ENCODE data around the gene RFX8. TPM values are rescaled to one million over a fixed set of nuclear protein-coding genes. Genes with fewer than 3 reads are reported as not detected.
A peak's percentile ranks its signal among the peaks of the same experiment; 100 is the strongest.

Gene RFX8
- polyA plus RNA-seq, 1 of the 3 experiments (the other 2 are of a cell fraction) = 0.07 TPM

DNA sequence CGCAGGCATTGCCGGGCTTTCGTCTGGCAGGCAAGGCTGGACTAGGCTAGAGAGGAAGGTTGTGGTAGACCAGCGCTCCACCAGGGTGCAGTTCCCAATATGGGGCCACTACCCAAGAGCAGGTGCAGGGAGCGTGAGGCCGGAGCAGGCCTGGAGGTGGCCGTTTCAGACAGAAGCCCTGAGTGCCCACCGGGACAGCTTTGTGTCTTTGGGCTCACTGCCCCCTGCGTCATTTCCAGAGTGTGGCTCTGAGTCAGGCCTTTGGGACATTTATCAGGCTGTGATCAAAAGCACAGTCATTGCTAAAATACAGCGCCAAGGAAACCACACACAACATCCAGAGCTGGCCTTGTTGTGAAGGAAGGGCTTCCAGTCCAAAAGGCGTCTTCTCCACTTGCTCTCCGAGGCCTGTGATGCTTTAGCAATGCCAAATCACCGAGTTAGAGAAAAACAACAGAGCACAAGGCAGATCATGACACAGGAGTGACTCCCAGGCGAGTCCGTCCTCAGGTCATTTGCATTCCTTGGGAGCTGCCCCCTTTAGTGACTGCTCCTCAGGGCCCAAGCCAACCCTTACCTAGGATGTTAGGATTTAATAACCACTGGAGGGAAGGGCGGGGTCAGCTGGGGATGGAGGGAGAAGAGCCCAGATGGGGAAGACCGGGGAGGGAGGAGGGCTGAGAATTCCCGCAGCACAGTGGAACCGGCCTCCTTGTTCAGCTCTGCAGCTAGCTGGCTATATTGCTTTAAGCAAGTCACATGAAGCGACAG is 42.3 kb downstream of the RFX8 start:
- Histone ChIP-seq H3K9me3 (no peaks in the 10 kb centered on the region), H3F3A (replicated peaks; ENCODE audit: insufficient read depth) (peaks cover 4% of the 10 kb centered on the region), H3K4me3 (ENCODE audit: low read depth in 2 of 2, low read length in 1 of 2) (no peak overlapping the region), H4K20me1 (ENCODE audit: insufficient read depth) (no peaks in the 10 kb centered on the region), H3K4me2 (no peak overlapping the region), H3K4me1 (ENCODE audit: control insufficient read depth in 1 of 2, insufficient read depth in 2 of 2, low read depth in 1 of 2, low read length in 1 of 2) (peaks cover 11 to 16% of the 10 kb centered on the region in 2 experiments), H3K9me2 (no peaks in the 10 kb centered on the region), H3K79me2 (ENCODE audit: insufficient read depth) (no peaks in the 10 kb centered on the region), H3K27ac (ENCODE audit: low read depth in 2 of 2, low read length in 1 of 2) (peak overlapping the region in 1 of 2 experiments; percentile 58; a peak in 2 of 4 replicates), H3K36me3 (replicated peaks in 1 of 2; ENCODE audit: control insufficient read depth in 1 of 2, insufficient read depth in 2 of 2, low read length in 1 of 2) (no peaks in the 10 kb centered on the region), H3K9ac (no peak overlapping the region), H2AFZ (ENCODE audit: low read depth) (no peak overlapping the region), H3K27me3 (ENCODE audit: insufficient read depth) (no peaks in the 10 kb centered on the region)
- no peak for TF ChIP-seq EP300 (IDR thresholded peaks at IDR 0.05; ENCODE audit: borderline replicate concordance in 1 of 2, low read depth in 1 of 2, low read length in 1 of 2)
- TF ChIP-seq, protein P1, sequence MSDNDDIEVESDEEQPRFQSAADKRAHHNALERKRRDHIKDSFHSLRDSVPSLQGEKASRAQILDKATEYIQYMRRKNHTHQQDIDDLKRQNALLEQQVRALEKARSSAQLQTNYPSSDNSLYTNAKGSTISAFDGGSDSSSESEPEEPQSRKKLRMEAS (IDR thresholded peaks at IDR 0.05; ENCODE audit: low read depth) = no peak
- TF ChIP-seq GATA2 (CRISPR knock-in tag; IDR thresholded peaks at IDR 0.05) = no peak
- no peak for TF ChIP-seq YY1 (IDR thresholded peaks at IDR 0.05; ENCODE audit: low read depth)
- TF ChIP-seq RFX5 (IDR thresholded peaks at IDR 0.05; ENCODE audit: low read length) = no peak
- no peak for TF ChIP-seq NRF1 (IDR thresholded peaks at IDR 0.05; ENCODE audit: low read depth, low read length)
- no peak for TF ChIP-seq RCOR1 (IDR thresholded peaks at IDR 0.05; ENCODE audit: low read length)
- no peak for DNase-seq
- WGBS (ENCODE audit: low lambda C conversion rate) = 84% methylated on average over 15 of the region's 20 CpGs
- CTCF ChIA-PET = interaction anchor here (3.5 kb wide), 1 partner anchor 14 kb away, joined by 17 read pairs; no protein-coding TSS in a partner anchor
- POLR2A ChIA-PET = no interaction called here

DNA sequence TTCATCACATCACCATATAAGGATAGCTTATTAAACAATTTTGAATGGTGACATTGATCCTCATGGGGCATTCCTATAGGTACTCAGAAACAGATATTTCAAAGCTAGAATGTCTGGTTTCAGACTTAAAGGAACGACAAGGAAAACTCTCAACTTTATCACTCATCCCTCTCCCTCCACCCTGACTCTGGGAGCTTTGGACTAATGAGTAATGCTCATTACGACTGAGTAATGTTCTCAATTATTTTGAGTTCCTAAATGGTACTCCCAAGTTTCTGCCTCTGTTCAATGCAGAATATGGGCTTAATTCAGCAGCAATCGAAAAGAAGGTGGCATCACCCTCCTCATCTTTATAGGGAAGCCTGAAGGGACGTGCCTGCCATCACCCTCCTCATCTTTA is 43.4 kb downstream of the RFX8 start:
- Histone ChIP-seq H3K4me3 (ENCODE audit: low read depth in 2 of 2, low read length in 1 of 2) (no peak overlapping the region), H3K4me2 (no peak overlapping the region), H3K9me2 (no peaks in the 10 kb centered on the region), H3K9me3 (no peaks in the 10 kb centered on the region), H3K4me1 (ENCODE audit: control insufficient read depth in 1 of 2, insufficient read depth in 2 of 2, low read depth in 1 of 2, low read length in 1 of 2) (peaks cover 11 to 16% of the 10 kb centered on the region in 2 experiments), H3F3A (replicated peaks; ENCODE audit: insufficient read depth) (peaks cover 4% of the 10 kb centered on the region), H2AFZ (ENCODE audit: low read depth) (no peak overlapping the region), H3K79me2 (ENCODE audit: insufficient read depth) (no peaks in the 10 kb centered on the region), H3K27me3 (ENCODE audit: insufficient read depth) (no peaks in the 10 kb centered on the region), H4K20me1 (ENCODE audit: insufficient read depth) (no peaks in the 10 kb centered on the region), H3K27ac (ENCODE audit: low read depth in 2 of 2, low read length in 1 of 2) (no peak overlapping the region), H3K9ac (no peak overlapping the region), H3K36me3 (replicated peaks in 1 of 2; ENCODE audit: control insufficient read depth in 1 of 2, insufficient read depth in 2 of 2, low read length in 1 of 2) (no peaks in the 10 kb centered on the region)
- ChIA-PET CTCF (interaction anchor here (3.5 kb wide), 1 partner anchor 13 kb away, joined by 17 read pairs; no protein-coding TSS in a partner anchor), POLR2A (no interaction called here)
- DNase-seq = no peak
- 68% methylated on average over 4 of the region's 4 CpGs for WGBS (ENCODE audit: low lambda C conversion rate)
- no peak for TF ChIP-seq FOXJ3 (CRISPR knock-in tag; IDR thresholded peaks at IDR 0.05)
- no peak for TF ChIP-seq RCOR1 (IDR thresholded peaks at IDR 0.05; ENCODE audit: low read length)
- TF ChIP-seq EZH2phosphoT487 (IDR thresholded peaks at IDR 0.05; ENCODE audit: borderline replicate concordance, low read depth) = no peak
- TF ChIP-seq FOXM1 (IDR thresholded peaks at IDR 0.05; ENCODE audit: low read depth) = no peak
- no peak for TF ChIP-seq YY1 (IDR thresholded peaks at IDR 0.05; ENCODE audit: low read depth)
- no peak for TF ChIP-seq EP300 (IDR thresholded peaks at IDR 0.05; ENCODE audit: borderline replicate concordance in 1 of 2, low read depth in 1 of 2, low read length in 1 of 2)
- TF ChIP-seq RAD21 (IDR thresholded peaks at IDR 0.05; ENCODE audit: low read length) = no peak
- TF ChIP-seq, protein P2, sequence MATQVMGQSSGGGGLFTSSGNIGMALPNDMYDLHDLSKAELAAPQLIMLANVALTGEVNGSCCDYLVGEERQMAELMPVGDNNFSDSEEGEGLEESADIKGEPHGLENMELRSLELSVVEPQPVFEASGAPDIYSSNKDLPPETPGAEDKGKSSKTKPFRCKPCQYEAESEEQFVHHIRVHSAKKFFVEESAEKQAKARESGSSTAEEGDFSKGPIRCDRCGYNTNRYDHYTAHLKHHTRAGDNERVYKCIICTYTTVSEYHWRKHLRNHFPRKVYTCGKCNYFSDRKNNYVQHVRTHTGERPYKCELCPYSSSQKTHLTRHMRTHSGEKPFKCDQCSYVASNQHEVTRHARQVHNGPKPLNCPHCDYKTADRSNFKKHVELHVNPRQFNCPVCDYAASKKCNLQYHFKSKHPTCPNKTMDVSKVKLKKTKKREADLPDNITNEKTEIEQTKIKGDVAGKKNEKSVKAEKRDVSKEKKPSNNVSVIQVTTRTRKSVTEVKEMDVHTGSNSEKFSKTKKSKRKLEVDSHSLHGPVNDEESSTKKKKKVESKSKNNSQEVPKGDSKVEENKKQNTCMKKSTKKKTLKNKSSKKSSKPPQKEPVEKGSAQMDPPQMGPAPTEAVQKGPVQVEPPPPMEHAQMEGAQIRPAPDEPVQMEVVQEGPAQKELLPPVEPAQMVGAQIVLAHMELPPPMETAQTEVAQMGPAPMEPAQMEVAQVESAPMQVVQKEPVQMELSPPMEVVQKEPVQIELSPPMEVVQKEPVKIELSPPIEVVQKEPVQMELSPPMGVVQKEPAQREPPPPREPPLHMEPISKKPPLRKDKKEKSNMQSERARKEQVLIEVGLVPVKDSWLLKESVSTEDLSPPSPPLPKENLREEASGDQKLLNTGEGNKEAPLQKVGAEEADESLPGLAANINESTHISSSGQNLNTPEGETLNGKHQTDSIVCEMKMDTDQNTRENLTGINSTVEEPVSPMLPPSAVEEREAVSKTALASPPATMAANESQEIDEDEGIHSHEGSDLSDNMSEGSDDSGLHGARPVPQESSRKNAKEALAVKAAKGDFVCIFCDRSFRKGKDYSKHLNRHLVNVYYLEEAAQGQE (IDR thresholded peaks at IDR 0.05; ENCODE audit: low read depth, low read length) = no peak
- TF ChIP-seq POLR2AphosphoS5 (IDR thresholded peaks at IDR 0.05; ENCODE audit: low read depth, low read length) = no peak
- TF ChIP-seq TAF1 (IDR thresholded peaks at IDR 0.05; ENCODE audit: borderline replicate concordance, low read depth, low read length) = no peak
- no peak for TF ChIP-seq NRF1 (IDR thresholded peaks at IDR 0.05; ENCODE audit: low read depth, low read length)
- TF ChIP-seq, protein P3, sequence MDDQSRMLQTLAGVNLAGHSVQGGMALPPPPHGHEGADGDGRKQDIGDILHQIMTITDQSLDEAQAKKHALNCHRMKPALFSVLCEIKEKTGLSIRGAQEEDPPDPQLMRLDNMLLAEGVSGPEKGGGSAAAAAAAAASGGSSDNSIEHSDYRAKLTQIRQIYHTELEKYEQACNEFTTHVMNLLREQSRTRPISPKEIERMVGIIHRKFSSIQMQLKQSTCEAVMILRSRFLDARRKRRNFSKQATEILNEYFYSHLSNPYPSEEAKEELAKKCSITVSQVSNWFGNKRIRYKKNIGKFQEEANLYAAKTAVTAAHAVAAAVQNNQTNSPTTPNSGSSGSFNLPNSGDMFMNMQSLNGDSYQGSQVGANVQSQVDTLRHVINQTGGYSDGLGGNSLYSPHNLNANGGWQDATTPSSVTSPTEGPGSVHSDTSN (IDR thresholded peaks at IDR 0.05) = no peak
- no peak for TF ChIP-seq SIN3A (IDR thresholded peaks at IDR 0.05; ENCODE audit: borderline replicate concordance, low read depth, low read length)
- no peak for TF ChIP-seq FOSL2 (IDR thresholded peaks at IDR 0.05; ENCODE audit: borderline replicate concordance, low read depth)
- TF ChIP-seq GATA2 (CRISPR knock-in tag; IDR thresholded peaks at IDR 0.05) = no peak
- no peak for TF ChIP-seq TCF12 (IDR thresholded peaks at IDR 0.05)
- TF ChIP-seq, protein P1 (IDR thresholded peaks at IDR 0.05; ENCODE audit: low read depth) = no peak

Data from SK-N-SH (cell line).